ENCODE data around the gene BACE1.

Gene BACE1

DNA sequence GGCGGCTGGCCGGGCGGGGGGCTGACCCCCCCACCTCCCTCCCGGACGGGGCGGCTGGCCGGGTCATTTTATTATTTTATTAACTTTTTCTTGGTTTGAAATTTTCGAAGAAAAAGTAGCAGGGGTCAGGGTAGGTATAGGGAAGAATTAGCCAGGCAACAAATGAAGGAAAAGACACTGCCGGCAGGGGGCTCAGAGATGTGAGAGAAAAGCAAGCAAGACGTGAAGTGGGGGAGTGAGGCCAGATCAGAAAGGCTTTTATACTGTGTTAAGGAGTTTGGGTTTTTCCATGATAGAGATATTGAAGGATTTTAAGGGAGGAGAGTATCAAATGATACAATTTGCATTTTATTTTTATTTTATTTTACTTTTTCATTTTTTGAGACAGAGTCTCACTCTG lies 64.5 kb downstream of the BACE1 start:
- TF ChIP-seq, protein P1, sequence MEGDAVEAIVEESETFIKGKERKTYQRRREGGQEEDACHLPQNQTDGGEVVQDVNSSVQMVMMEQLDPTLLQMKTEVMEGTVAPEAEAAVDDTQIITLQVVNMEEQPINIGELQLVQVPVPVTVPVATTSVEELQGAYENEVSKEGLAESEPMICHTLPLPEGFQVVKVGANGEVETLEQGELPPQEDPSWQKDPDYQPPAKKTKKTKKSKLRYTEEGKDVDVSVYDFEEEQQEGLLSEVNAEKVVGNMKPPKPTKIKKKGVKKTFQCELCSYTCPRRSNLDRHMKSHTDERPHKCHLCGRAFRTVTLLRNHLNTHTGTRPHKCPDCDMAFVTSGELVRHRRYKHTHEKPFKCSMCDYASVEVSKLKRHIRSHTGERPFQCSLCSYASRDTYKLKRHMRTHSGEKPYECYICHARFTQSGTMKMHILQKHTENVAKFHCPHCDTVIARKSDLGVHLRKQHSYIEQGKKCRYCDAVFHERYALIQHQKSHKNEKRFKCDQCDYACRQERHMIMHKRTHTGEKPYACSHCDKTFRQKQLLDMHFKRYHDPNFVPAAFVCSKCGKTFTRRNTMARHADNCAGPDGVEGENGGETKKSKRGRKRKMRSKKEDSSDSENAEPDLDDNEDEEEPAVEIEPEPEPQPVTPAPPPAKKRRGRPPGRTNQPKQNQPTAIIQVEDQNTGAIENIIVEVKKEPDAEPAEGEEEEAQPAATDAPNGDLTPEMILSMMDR (IDR thresholded peaks at IDR 0.05; ENCODE audit: borderline replicate concordance, control extremely low read depth, extremely low read depth, insufficient read depth, missing control alignments), result no peak
- no peak for DNase-seq (ENCODE audit: low spot score)
- in situ Hi-C loops (cut with MboI; ENCODE audit: low sequenced_read_pairs, unreplicated experiment), result no loop called here

- in situ Hi-C loops (cut with MboI; ENCODE audit: low sequenced_read_pairs, unreplicated experiment), result no loop called here
- TF ChIP-seq, protein P1 (IDR thresholded peaks at IDR 0.05; ENCODE audit: borderline replicate concordance, control extremely low read depth, extremely low read depth, insufficient read depth, missing control alignments), result no peak
- no peak for DNase-seq (ENCODE audit: low spot score)
Observed at GRCh38 chr11:117249571-117249970, 66.5 kb downstream of the BACE1 start.

DNA sequence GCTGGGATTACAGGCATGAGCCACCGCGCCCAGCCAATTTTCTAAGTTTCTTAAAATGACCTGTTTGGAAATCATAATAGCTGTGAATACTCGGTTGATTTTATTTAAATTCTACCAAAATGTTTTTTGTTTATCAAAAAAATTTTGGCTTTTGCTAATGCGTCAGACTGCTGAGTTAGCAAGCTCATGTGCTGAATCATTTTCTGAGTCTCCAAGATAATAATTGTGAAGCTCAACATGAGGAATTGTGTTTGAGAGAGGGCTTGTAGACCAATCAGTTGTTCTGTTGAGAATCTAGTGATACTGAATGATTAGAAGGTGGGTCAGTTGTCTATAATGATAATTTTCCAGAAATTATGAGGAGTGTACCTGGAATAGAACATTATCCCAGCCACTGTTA lies 67.7 kb downstream of the BACE1 start:
- no peak for DNase-seq (ENCODE audit: low spot score)
- in situ Hi-C loops (cut with MboI; ENCODE audit: low sequenced_read_pairs, unreplicated experiment), result no loop called here
- TF ChIP-seq, protein P1 (IDR thresholded peaks at IDR 0.05; ENCODE audit: borderline replicate concordance, control extremely low read depth, extremely low read depth, insufficient read depth, missing control alignments), result no peak

GRCh38 chr11:117239295-117239694 lies 76.8 kb downstream of the BACE1 start:
- TF ChIP-seq, protein P1 (IDR thresholded peaks at IDR 0.05; ENCODE audit: borderline replicate concordance, control extremely low read depth, extremely low read depth, insufficient read depth, missing control alignments), result no peak
- in situ Hi-C loops (cut with MboI; ENCODE audit: low sequenced_read_pairs, unreplicated experiment), result no loop called here
- DNase-seq (ENCODE audit: low spot score), result no peak

- TF ChIP-seq, protein P1 (IDR thresholded peaks at IDR 0.05; ENCODE audit: borderline replicate concordance, control extremely low read depth, extremely low read depth, insufficient read depth, missing control alignments), result no peak
- in situ Hi-C loops (cut with MboI; ENCODE audit: low sequenced_read_pairs, unreplicated experiment), result no loop called here
- no peak for DNase-seq (ENCODE audit: low spot score)
Observed at GRCh38 chr11:117238221-117238620, 77.8 kb downstream of the BACE1 start.

Measured in GM13976 (cell line).